Measurements from ENCODE around the gene EEF2KMT.
A peak's percentile ranks its signal among the peaks of the same experiment; 100 is the strongest.
"Not testable (repeated sequence)": the region's sequence is repeated elsewhere in the genome, so short reads cannot be mapped to it uniquely, and the experiment has no call there.

The EEF2KMT gene

GRCh38 chr16:5070431-5071186 is 27.0 kb downstream of the EEF2KMT start:
- DNase-seq (ENCODE audit: low read depth) = no peak

GRCh38 chr16:5069854-5070253 is 27.7 kb downstream of the EEF2KMT start:
- DNase-seq (ENCODE audit: low read depth) = no peak

GRCh38 chr16:5069048-5069447 is 28.5 kb downstream of the EEF2KMT start:
- DNase-seq (ENCODE audit: low read depth) = no peak

- DNase-seq (ENCODE audit: low read depth) = no peak
Measured at GRCh38 chr16:5066511-5066910, 31.1 kb downstream of the EEF2KMT start.

GRCh38 chr16:5065813-5066212 is 31.8 kb downstream of the EEF2KMT start, which contains the start of gene C16orf89:
Gene C16orf89, minus strand, starts transcription at chr16:5065956. Its CDS starts 48 bp downstream, at chr16:5065908.
- no peak for DNase-seq (ENCODE audit: low read depth)

GRCh38 chr16:5065326-5065725 is 32.3 kb downstream of the EEF2KMT start:
- DNase-seq (ENCODE audit: low read depth) = no peak

GRCh38 chr16:5064915-5065314 is 32.7 kb downstream of the EEF2KMT start:
- no peak for DNase-seq (ENCODE audit: low read depth)

GRCh38 chr16:5062790-5063765 is 34.5 kb downstream of the EEF2KMT start:
- no peak for DNase-seq (ENCODE audit: low read depth)

- no peak for DNase-seq (ENCODE audit: low read depth)
Measured at GRCh38 chr16:5062051-5062450, 35.5 kb downstream of the EEF2KMT start.

- DNase-seq (ENCODE audit: low read depth) = no peak
Measured at GRCh38 chr16:5060073-5060641, 37.4 kb downstream of the EEF2KMT start.

GRCh38 chr16:5059386-5060072 is 38.1 kb downstream of the EEF2KMT start:
- DNase-seq (ENCODE audit: low read depth) = no peak

- DNase-seq (ENCODE audit: low read depth) = no peak
Measured at GRCh38 chr16:5058476-5058875, 39.1 kb downstream of the EEF2KMT start.

GRCh38 chr16:5056352-5056751 is 41.2 kb downstream of the EEF2KMT start:
- DNase-seq (ENCODE audit: low read depth) = peak; percentile 3

- no peak for DNase-seq (ENCODE audit: low read depth)
Measured at GRCh38 chr16:5054876-5055865, 42.4 kb downstream of the EEF2KMT start.

GRCh38 chr16:5046914-5047313 is 50.7 kb downstream of the EEF2KMT start:
- no peak for DNase-seq (ENCODE audit: low read depth)

- DNase-seq (ENCODE audit: low read depth) = no peak
Measured at GRCh38 chr16:5045499-5046115, 52.0 kb downstream of the EEF2KMT start.

GRCh38 chr16:5044581-5044980 is 53.0 kb downstream of the EEF2KMT start:
- DNase-seq (ENCODE audit: low read depth) = not testable (repeated sequence)

- no peak for DNase-seq (ENCODE audit: low read depth)
Measured at GRCh38 chr16:5044011-5044540, 53.5 kb downstream of the EEF2KMT start.

- DNase-seq (ENCODE audit: low read depth) = no peak
Measured at GRCh38 chr16:5042574-5043171, 54.9 kb downstream of the EEF2KMT start.

All from stimulated activated CD8-positive, alpha-beta memory T cell treated with anti-CD3 and anti-CD28 coated beads, Interleukin-12 subunit alpha, Interleukin-12 subunit beta, amount 100 ng/mL, for 4 hours (primary cell).